Measurements from ENCODE around the gene ANO3.

DNA sequence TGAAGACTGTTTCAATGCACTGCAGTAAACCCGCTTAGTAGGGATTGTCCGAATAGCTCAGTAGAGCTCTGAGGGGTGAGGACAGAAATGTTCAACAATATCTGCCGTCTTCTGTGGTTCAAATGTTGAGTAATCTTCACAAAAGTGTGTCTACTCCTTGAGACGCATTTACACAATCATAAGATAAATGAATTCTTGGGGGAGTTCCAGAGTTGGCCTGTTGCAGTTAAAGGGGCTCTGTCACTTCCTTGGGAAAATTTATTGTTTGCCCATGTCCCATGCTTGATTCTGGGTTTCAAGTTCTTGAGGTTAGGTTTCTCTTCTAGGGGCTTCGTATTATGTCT lies 614 bp downstream of the ANO3 start:
- TF ChIP-seq, protein P1, sequence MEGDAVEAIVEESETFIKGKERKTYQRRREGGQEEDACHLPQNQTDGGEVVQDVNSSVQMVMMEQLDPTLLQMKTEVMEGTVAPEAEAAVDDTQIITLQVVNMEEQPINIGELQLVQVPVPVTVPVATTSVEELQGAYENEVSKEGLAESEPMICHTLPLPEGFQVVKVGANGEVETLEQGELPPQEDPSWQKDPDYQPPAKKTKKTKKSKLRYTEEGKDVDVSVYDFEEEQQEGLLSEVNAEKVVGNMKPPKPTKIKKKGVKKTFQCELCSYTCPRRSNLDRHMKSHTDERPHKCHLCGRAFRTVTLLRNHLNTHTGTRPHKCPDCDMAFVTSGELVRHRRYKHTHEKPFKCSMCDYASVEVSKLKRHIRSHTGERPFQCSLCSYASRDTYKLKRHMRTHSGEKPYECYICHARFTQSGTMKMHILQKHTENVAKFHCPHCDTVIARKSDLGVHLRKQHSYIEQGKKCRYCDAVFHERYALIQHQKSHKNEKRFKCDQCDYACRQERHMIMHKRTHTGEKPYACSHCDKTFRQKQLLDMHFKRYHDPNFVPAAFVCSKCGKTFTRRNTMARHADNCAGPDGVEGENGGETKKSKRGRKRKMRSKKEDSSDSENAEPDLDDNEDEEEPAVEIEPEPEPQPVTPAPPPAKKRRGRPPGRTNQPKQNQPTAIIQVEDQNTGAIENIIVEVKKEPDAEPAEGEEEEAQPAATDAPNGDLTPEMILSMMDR (conservative IDR thresholded peaks at IDR 0.05; ENCODE audit: low read depth, low read length), result no peak
- TF ChIP-seq RFX5 (IDR thresholded peaks at IDR 0.05; ENCODE audit: low read depth, low read length) (no peak), SMC3 (IDR thresholded peaks at IDR 0.05; ENCODE audit: low read depth, low read length) (no peak), POLR2A (IDR thresholded peaks at IDR 0.05; ENCODE audit: low read depth, low read length) (no peak), CEBPB (IDR thresholded peaks at IDR 0.05; ENCODE audit: low read depth, low read length) (no peak), CHD1 (IDR thresholded peaks at IDR 0.05; ENCODE audit: low read depth, low read length) (no peak), RAD21 (IDR thresholded peaks at IDR 0.05; ENCODE audit: low read length) (no peak)
- TF ChIP-seq, protein P2, sequence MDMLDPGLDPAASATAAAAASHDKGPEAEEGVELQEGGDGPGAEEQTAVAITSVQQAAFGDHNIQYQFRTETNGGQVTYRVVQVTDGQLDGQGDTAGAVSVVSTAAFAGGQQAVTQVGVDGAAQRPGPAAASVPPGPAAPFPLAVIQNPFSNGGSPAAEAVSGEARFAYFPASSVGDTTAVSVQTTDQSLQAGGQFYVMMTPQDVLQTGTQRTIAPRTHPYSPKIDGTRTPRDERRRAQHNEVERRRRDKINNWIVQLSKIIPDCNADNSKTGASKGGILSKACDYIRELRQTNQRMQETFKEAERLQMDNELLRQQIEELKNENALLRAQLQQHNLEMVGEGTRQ (IDR thresholded peaks at IDR 0.05; ENCODE audit: low read depth, low read length), result no peak
